Midbrain (tissue), 1 donor: ENCODE measurements around the gene SLC12A2.

Experiments used
- DNase-seq: peaks from one replicate; lab custom pipeline; 2025; lab: John Stamatoyannopoulos, UW

The SLC12A2 gene

GRCh38 chr5:128169401-128170017 lies 85.9 kb downstream of the SLC12A2 start:
- no peak for DNase-seq

GRCh38 chr5:128172102-128172501 lies 88.5 kb downstream of the SLC12A2 start:
- DNase-seq, result no peak

- DNase-seq, result no peak
Measured at GRCh38 chr5:128174951-128175350, 91.4 kb downstream of the SLC12A2 start.

GRCh38 chr5:128192368-128192767 lies 108.8 kb downstream of the SLC12A2 start:
- DNase-seq, result no peak

- DNase-seq, result no peak
Measured at GRCh38 chr5:128193665-128194390, 110.3 kb downstream of the SLC12A2 start.

GRCh38 chr5:128195316-128195715 lies 111.8 kb downstream of the SLC12A2 start:
- no peak for DNase-seq

GRCh38 chr5:128196080-128196479 lies 112.5 kb downstream of the SLC12A2 start:
- no peak for DNase-seq

GRCh38 chr5:128196791-128197190 lies 113.2 kb downstream of the SLC12A2 start:
- no peak for DNase-seq

GRCh38 chr5:128197896-128198522 lies 114.4 kb downstream of the SLC12A2 start:
- no peak for DNase-seq

GRCh38 chr5:128199104-128199503 lies 115.5 kb downstream of the SLC12A2 start:
- no peak for DNase-seq

GRCh38 chr5:128199611-128200010 lies 116.0 kb downstream of the SLC12A2 start:
- no peak for DNase-seq

GRCh38 chr5:128201065-128201926 lies 117.7 kb downstream of the SLC12A2 start:
- peak; percentile 79 for DNase-seq

- DNase-seq, result no peak
Measured at GRCh38 chr5:128202320-128202719, 118.8 kb downstream of the SLC12A2 start.

- DNase-seq, result no peak
Measured at GRCh38 chr5:128208436-128208835, 124.9 kb downstream of the SLC12A2 start.

GRCh38 chr5:128212191-128212806 lies 128.7 kb downstream of the SLC12A2 start:
- DNase-seq, result no peak

GRCh38 chr5:128213340-128213739 lies 129.8 kb downstream of the SLC12A2 start:
- peak; percentile 76 for DNase-seq

GRCh38 chr5:128213833-128214232 lies 130.3 kb downstream of the SLC12A2 start:
- DNase-seq, result no peak

GRCh38 chr5:128216285-128216684 lies 132.7 kb downstream of the SLC12A2 start:
- DNase-seq, result no peak

GRCh38 chr5:128216860-128217531 lies 133.4 kb downstream of the SLC12A2 start:
- peak; percentile 47 for DNase-seq

GRCh38 chr5:128220841-128221240 lies 137.3 kb downstream of the SLC12A2 start:
- DNase-seq, result no peak

GRCh38 chr5:128224336-128224735 lies 140.8 kb downstream of the SLC12A2 start:
- DNase-seq, result no peak
